ENCODE measurements around the gene SAMD7. TPM values are rescaled to one million over a fixed set of nuclear protein-coding genes. Genes with fewer than 3 reads are reported as not detected.

Gene SAMD7
- total and polyA plus RNA-seq, 2 donors = not detected

- Histone ChIP-seq H3K4me1 (ENCODE audit: control insufficient read depth in 2 of 2, insufficient read depth in 2 of 2, low read length in 2 of 2) (peaks cover 0 to 8% of the 10 kb centered on the region in 2 donors), H3K27ac (ENCODE audit: low read depth in 1 of 2, low read length in 1 of 2) (no peak overlapping the region), H3K9me3 (ENCODE audit: control insufficient read depth in 2 of 2, insufficient read depth in 1 of 2, low read length in 1 of 2) (no peaks in the 10 kb centered on the region), H3K27me3 (ENCODE audit: control insufficient read depth in 2 of 2, insufficient read depth in 1 of 2, low read length in 1 of 2) (no peaks in the 10 kb centered on the region), H3K36me3 (ENCODE audit: control insufficient read depth in 2 of 2, insufficient read depth in 2 of 2, low read length in 1 of 2) (no peaks in the 10 kb centered on the region), H3K4me3 (ENCODE audit: low read length in 2 of 2) (no peak overlapping the region)
- peak in 6 of 9 donors; percentile 16 to 69 (median 30) for DNase-seq (ENCODE audit: low read depth in 6 of 9, low spot score in 9 of 9)
- WGBS = 96% methylated on average over 2 of the region's 2 CpGs
Measured at GRCh38 chr3:169871129-169871886, 40.1 kb upstream of the SAMD7 start.

DNA sequence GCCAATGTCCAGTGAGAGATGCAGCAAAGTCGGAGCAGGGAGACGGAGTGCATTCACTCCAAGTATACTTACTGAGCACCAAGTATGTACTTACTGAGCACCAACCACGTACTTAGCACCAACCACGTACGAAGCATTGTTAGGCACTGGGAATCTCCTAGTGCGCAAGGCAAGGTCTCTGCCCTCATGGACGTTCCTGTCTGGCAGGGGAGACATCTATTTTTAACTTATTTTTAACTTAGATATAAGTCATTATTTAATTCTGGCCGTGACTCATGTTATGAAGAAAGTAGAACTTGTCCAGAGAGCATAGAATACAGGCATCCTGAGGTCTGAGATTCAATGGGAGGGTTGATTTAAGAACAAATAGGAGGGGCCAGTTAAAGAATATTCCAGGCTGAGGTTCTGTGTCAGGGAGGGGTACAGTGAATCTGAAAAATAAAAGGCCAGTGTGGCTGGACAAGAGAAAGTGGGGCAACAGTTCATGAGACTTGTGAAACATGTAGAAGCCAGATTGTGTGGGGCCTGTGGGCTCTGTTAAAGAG is 32.3 kb upstream of the SAMD7 start:
- 89% methylated on average over 8 of the region's 8 CpGs for WGBS
- Histone ChIP-seq H3K27ac (ENCODE audit: low read depth in 1 of 2, low read length in 1 of 2) (no peak overlapping the region), H3K36me3 (ENCODE audit: control insufficient read depth in 2 of 2, insufficient read depth in 2 of 2, low read length in 1 of 2) (no peaks in the 10 kb centered on the region), H3K27me3 (ENCODE audit: control insufficient read depth in 2 of 2, insufficient read depth in 1 of 2, low read length in 1 of 2) (no peaks in the 10 kb centered on the region), H3K4me3 (ENCODE audit: low read length in 2 of 2) (no peak overlapping the region), H3K4me1 (ENCODE audit: control insufficient read depth in 2 of 2, insufficient read depth in 2 of 2, low read length in 2 of 2) (no peaks in the 10 kb centered on the region), H3K9me3 (ENCODE audit: control insufficient read depth in 2 of 2, insufficient read depth in 1 of 2, low read length in 1 of 2) (peaks cover 0 to 3% of the 10 kb centered on the region in 2 donors)
- no peak for DNase-seq (ENCODE audit: low read depth in 6 of 9, low spot score in 9 of 9)

DNA sequence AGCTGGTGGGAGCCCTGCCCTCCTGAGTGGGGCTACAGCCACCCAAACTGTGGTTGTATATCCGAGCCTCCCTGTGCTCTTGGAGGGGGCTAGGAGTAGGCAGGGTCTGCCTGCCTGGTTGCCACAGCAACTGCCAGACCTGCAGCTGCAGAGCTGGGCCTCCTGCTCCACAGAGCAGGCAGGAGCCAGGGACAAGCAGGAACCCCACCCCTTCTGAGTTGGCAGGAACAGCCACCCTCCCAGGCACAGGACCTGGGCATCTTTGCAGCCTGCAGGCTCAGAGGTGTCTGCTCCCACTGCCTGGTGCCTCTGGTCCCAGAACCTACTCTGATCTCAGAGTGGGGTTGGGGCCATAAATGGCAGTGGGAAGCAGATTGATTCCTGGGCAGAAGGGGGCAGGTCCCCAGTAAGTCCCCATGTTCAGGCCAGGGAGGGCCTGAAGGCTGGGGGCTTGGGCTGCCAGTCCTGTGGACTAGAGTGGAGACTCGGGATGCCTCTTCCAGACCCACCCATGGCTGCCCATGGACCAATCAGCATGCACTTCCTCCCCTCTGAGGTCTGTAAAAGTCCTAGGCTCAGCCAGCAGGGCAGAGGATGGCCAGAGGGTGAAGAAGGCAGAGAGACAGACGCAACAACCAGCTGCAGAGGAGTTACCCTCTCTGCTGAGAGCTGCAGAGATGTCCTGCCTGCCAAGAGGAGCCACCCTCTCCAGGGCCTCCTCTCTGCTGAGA is 31.4 kb upstream of the SAMD7 start:
- no peaks in the 10 kb centered on the region for H3K36me3 ChIP-seq (ENCODE audit: control insufficient read depth in 2 of 2, insufficient read depth in 2 of 2, low read length in 1 of 2)
- H3K27me3 ChIP-seq (ENCODE audit: control insufficient read depth in 2 of 2, insufficient read depth in 1 of 2, low read length in 1 of 2) = no peaks in the 10 kb centered on the region
- no peak overlapping the region for H3K27ac ChIP-seq (ENCODE audit: low read depth in 1 of 2, low read length in 1 of 2)
- WGBS = 97% methylated on average over 3 of the region's 3 CpGs
- H3K4me3 ChIP-seq (ENCODE audit: low read length in 2 of 2) = no peak overlapping the region
- peaks cover 0 to 3% of the 10 kb centered on the region in 2 donors for H3K9me3 ChIP-seq (ENCODE audit: control insufficient read depth in 2 of 2, insufficient read depth in 1 of 2, low read length in 1 of 2)
- H3K4me1 ChIP-seq (ENCODE audit: control insufficient read depth in 2 of 2, insufficient read depth in 2 of 2, low read length in 2 of 2) = no peaks in the 10 kb centered on the region
- no peak for DNase-seq (ENCODE audit: low read depth in 6 of 9, low spot score in 9 of 9)

GRCh38 chr3:169880576-169881250 is 30.7 kb upstream of the SAMD7 start:
- no peak overlapping the region for H3K27ac ChIP-seq (ENCODE audit: low read depth in 1 of 2, low read length in 1 of 2)
- H3K9me3 ChIP-seq (ENCODE audit: control insufficient read depth in 2 of 2, insufficient read depth in 1 of 2, low read length in 1 of 2) = peaks cover 0 to 3% of the 10 kb centered on the region in 2 donors
- DNase-seq (ENCODE audit: low read depth in 6 of 9, low spot score in 9 of 9) = no peak
- no peaks in the 10 kb centered on the region for H3K4me1 ChIP-seq (ENCODE audit: control insufficient read depth in 2 of 2, insufficient read depth in 2 of 2, low read length in 2 of 2)
- no peaks in the 10 kb centered on the region for H3K27me3 ChIP-seq (ENCODE audit: control insufficient read depth in 2 of 2, insufficient read depth in 1 of 2, low read length in 1 of 2)
- H3K4me3 ChIP-seq (ENCODE audit: low read length in 2 of 2) = no peak overlapping the region
- WGBS = 99% methylated on average over 4 of the region's 4 CpGs
- no peaks in the 10 kb centered on the region for H3K36me3 ChIP-seq (ENCODE audit: control insufficient read depth in 2 of 2, insufficient read depth in 2 of 2, low read length in 1 of 2)

GRCh38 chr3:169886671-169887070 is 24.7 kb upstream of the SAMD7 start:
- Histone ChIP-seq H3K4me3 (ENCODE audit: low read length in 2 of 2) (no peak overlapping the region), H3K27ac (ENCODE audit: low read depth in 1 of 2, low read length in 1 of 2) (no peak overlapping the region)

GRCh38 chr3:169891886-169892285 is 19.5 kb upstream of the SAMD7 start:
- Histone ChIP-seq H3K4me3 (ENCODE audit: low read length in 2 of 2) (no peak overlapping the region), H3K9me3 (ENCODE audit: control insufficient read depth in 2 of 2, insufficient read depth in 1 of 2, low read length in 1 of 2) (no peaks in the 10 kb centered on the region), H3K27ac (ENCODE audit: low read depth in 1 of 2, low read length in 1 of 2) (no peak overlapping the region), H3K27me3 (ENCODE audit: control insufficient read depth in 2 of 2, insufficient read depth in 1 of 2, low read length in 1 of 2) (no peaks in the 10 kb centered on the region), H3K4me1 (ENCODE audit: control insufficient read depth in 2 of 2, insufficient read depth in 2 of 2, low read length in 2 of 2) (no peaks in the 10 kb centered on the region), H3K36me3 (ENCODE audit: control insufficient read depth in 2 of 2, insufficient read depth in 2 of 2, low read length in 1 of 2) (no peaks in the 10 kb centered on the region)
- no peak for DNase-seq (ENCODE audit: low read depth in 6 of 9, low spot score in 9 of 9)
- WGBS = 94% methylated on average over 7 of the region's 7 CpGs

More at GRCh38 chr3:169886671-169887070, 24.7 kb upstream of the SAMD7 start:
- WGBS = 94% methylated on average over 5 of the region's 5 CpGs
- no peaks in the 10 kb centered on the region for H3K36me3 ChIP-seq (ENCODE audit: control insufficient read depth in 2 of 2, insufficient read depth in 2 of 2, low read length in 1 of 2)
- H3K4me1 ChIP-seq (ENCODE audit: control insufficient read depth in 2 of 2, insufficient read depth in 2 of 2, low read length in 2 of 2) = no peaks in the 10 kb centered on the region
- H3K27me3 ChIP-seq (ENCODE audit: control insufficient read depth in 2 of 2, insufficient read depth in 1 of 2, low read length in 1 of 2) = no peaks in the 10 kb centered on the region
- no peaks in the 10 kb centered on the region for H3K9me3 ChIP-seq (ENCODE audit: control insufficient read depth in 2 of 2, insufficient read depth in 1 of 2, low read length in 1 of 2)
- DNase-seq (ENCODE audit: low read depth in 6 of 9, low spot score in 9 of 9) = no peak

DNA sequence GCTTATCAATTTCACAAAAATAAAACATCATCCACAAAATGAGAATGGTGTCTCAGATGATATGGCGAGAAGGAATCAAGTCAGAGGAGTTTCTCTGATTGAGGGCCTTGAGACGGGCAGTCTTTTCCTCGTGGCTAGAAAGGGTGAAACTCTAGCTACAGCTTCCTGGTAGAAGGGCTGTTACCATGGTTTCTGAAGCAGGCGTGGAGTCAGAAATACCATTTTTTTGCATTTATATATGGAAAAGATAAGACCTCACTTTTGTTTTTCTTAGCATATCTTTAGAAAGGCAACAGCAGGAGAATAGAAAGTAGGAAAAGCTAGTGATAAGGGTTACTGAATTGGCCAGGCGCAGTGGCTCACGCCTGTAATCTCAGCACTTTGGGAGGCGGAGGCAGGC is 17.3 kb upstream of the SAMD7 start:
- H3K4me1 ChIP-seq (ENCODE audit: control insufficient read depth in 2 of 2, insufficient read depth in 2 of 2, low read length in 2 of 2) = no peaks in the 10 kb centered on the region
- H3K27me3 ChIP-seq (ENCODE audit: control insufficient read depth in 2 of 2, insufficient read depth in 1 of 2, low read length in 1 of 2) = no peaks in the 10 kb centered on the region
- 78% methylated on average over 7 of the region's 7 CpGs for WGBS
- H3K9me3 ChIP-seq (ENCODE audit: control insufficient read depth in 2 of 2, insufficient read depth in 1 of 2, low read length in 1 of 2) = no peaks in the 10 kb centered on the region
- H3K4me3 ChIP-seq (ENCODE audit: low read length in 2 of 2) = no peak overlapping the region
- DNase-seq (ENCODE audit: low read depth in 6 of 9, low spot score in 9 of 9) = no peak
- H3K27ac ChIP-seq (ENCODE audit: low read depth in 1 of 2, low read length in 1 of 2) = no peak overlapping the region
- no peaks in the 10 kb centered on the region for H3K36me3 ChIP-seq (ENCODE audit: control insufficient read depth in 2 of 2, insufficient read depth in 2 of 2, low read length in 1 of 2)

GRCh38 chr3:169895072-169895471 is 16.3 kb upstream of the SAMD7 start:
- Histone ChIP-seq H3K9me3 (ENCODE audit: control insufficient read depth in 2 of 2, insufficient read depth in 1 of 2, low read length in 1 of 2) (no peaks in the 10 kb centered on the region), H3K4me1 (ENCODE audit: control insufficient read depth in 2 of 2, insufficient read depth in 2 of 2, low read length in 2 of 2) (no peaks in the 10 kb centered on the region), H3K27me3 (ENCODE audit: control insufficient read depth in 2 of 2, insufficient read depth in 1 of 2, low read length in 1 of 2) (no peaks in the 10 kb centered on the region), H3K27ac (ENCODE audit: low read depth in 1 of 2, low read length in 1 of 2) (no peak overlapping the region), H3K4me3 (ENCODE audit: low read length in 2 of 2) (no peak overlapping the region), H3K36me3 (ENCODE audit: control insufficient read depth in 2 of 2, insufficient read depth in 2 of 2, low read length in 1 of 2) (no peaks in the 10 kb centered on the region)
- DNase-seq (ENCODE audit: low read depth in 6 of 9, low spot score in 9 of 9) = no peak
- 79% methylated on average over 6 of the region's 6 CpGs for WGBS

DNA sequence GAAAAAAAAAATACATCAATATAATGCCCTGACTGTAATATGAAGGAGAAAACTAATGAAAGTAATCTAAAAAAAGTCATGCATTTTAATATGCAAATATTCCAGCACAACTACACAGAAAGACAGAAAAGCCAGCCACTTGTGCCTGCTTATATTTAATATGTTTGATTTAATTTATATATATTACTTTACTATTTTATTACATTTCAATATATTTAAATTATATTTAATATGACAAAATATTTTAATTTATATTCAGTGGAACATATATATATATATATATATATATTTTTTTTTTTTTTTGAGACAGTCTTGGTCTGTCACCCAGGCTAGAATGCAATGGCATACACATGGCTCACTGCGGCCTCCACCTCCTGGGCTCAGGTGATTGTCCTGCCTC is 14.1 kb upstream of the SAMD7 start:
- Histone ChIP-seq H3K9me3 (ENCODE audit: control insufficient read depth in 2 of 2, insufficient read depth in 1 of 2, low read length in 1 of 2) (peaks cover 0 to 3% of the 10 kb centered on the region in 2 donors), H3K36me3 (ENCODE audit: control insufficient read depth in 2 of 2, insufficient read depth in 2 of 2, low read length in 1 of 2) (no peaks in the 10 kb centered on the region), H3K27ac (ENCODE audit: low read depth in 1 of 2, low read length in 1 of 2) (no peak overlapping the region), H3K4me1 (ENCODE audit: control insufficient read depth in 2 of 2, insufficient read depth in 2 of 2, low read length in 2 of 2) (no peaks in the 10 kb centered on the region), H3K27me3 (ENCODE audit: control insufficient read depth in 2 of 2, insufficient read depth in 1 of 2, low read length in 1 of 2) (no peaks in the 10 kb centered on the region), H3K4me3 (ENCODE audit: low read length in 2 of 2) (no peak overlapping the region)
- no peak for DNase-seq (ENCODE audit: low read depth in 6 of 9, low spot score in 9 of 9)
- WGBS = 98% methylated on average over 1 of the region's 1 CpG

Data from thymus (tissue), 11 donors.